Peyer's patch (tissue), 4 donors: ENCODE data around the gene NKAIN2. TPM values are rescaled to one million over a fixed set of nuclear protein-coding genes. Genes with fewer than 3 reads are reported as not detected.

Source experiments
- DNase-seq, 3 donors: peaks; one replicate each; pipeline ENCODE4 v3.0.0-alpha.2; 2017 to 2019
- H3K27ac ChIP-seq, 4 donors: fragments of 200-600 bp; sonication (generic); one replicate each; pipeline ENCODE4 v1.5.1; 2016 to 2019
- H3K27me3 ChIP-seq, 2 donors: fragments of 200-600 bp; sonication (generic); one replicate each; pipeline ENCODE4 v1.5.1; 2019
- H3K36me3 ChIP-seq, 3 donors: fragments of 200-600 bp; sonication (generic); one replicate each; pipeline ENCODE4 v1.5.1; 2016 to 2019
- H3K4me1 ChIP-seq, 4 donors: fragments of 200-600 bp; sonication (generic); one replicate each; pipeline ENCODE4 v1.5.1; 2016 to 2019
- H3K4me3 ChIP-seq, 4 donors: fragments of 200-600 bp; sonication (generic); 1 replicate in 3 of 4; 2 replicates in 1 of 4; pipeline ENCODE4 v1.5.1; 2016 to 2019; ENCODE audit warnings: mild to moderate bottlenecking in 1 of 4
- H3K9me3 ChIP-seq, 4 donors: fragments of 200-600 bp; sonication (generic); one replicate each; pipeline ENCODE4 v1.5.1; 2016 to 2019; ENCODE audit warnings: mild to moderate bottlenecking in 1 of 4
- POLR2A ChIP-seq, 2 donors: fragments of 450-650 bp; IDR thresholded peaks; one replicate each; pipeline ENCODE4 v1.5.1; 2017; ENCODE audit warnings: antibody characterized with exemption in 2 of 2, mild to moderate bottlenecking in 2 of 2, moderate library complexity in 2 of 2
- total RNA-seq, 4 donors: library from RNA; depleted of rRNA; stranded (reverse); fragments of >200 nt; gene quantifications; one replicate each; pipeline ENCODE4 v1.1.0, GENCODE V29; 2016
- TF ChIP-seq, protein P1 (sequence below), 6 experiments: fragments of 450-650 bp in 4 of 6; fragments of 200-600 bp in 2 of 6; sonication (generic) in 1 of 6; IDR thresholded peaks; one replicate each; pipeline ENCODE4 v1.5.1; 2017 to 2019; ENCODE audit warnings: antibody characterized with exemption in 6 of 6, mild to moderate bottlenecking in 3 of 6, moderate library complexity in 1 of 6

The NKAIN2 gene
- total RNA-seq, 4 donors from 2014 or later: not detected

DNA sequence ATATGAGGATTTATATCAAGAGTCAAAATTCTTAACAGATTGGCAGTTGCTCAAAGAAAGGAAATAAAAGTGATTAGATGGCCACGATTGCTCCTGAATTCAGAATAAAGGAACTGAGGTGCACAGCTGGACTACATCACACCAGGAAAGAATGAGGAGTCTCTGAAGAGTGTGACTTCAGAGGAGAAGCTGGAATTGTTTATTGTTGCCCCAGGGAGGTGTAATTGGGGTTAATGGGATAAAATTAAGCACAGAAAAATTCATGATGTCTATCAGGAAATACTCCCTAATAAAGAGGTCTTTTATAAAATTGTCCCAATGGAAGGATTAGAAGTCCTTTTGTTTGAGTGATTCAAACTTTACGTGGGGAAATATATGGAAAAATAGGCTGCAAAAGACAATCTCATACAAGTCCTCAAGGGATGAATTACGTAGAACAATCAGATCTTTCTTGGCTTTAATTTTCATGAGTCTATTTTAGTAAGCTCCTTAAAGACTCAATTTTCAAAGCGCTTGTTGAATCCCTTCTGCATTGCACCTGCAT is 950.0 kb downstream of the NKAIN2 start:
- H3K4me1 ChIP-seq: no peaks in the 10 kb centered on the region
- no peak overlapping the region for H3K27ac ChIP-seq
- no peak for DNase-seq
- H3K27me3 ChIP-seq: no peaks in the 10 kb centered on the region
- H3K4me3 ChIP-seq: no peak overlapping the region
- no peaks in the 10 kb centered on the region for H3K9me3 ChIP-seq
- no peaks in the 10 kb centered on the region for H3K36me3 ChIP-seq
- TF ChIP-seq, protein P1, sequence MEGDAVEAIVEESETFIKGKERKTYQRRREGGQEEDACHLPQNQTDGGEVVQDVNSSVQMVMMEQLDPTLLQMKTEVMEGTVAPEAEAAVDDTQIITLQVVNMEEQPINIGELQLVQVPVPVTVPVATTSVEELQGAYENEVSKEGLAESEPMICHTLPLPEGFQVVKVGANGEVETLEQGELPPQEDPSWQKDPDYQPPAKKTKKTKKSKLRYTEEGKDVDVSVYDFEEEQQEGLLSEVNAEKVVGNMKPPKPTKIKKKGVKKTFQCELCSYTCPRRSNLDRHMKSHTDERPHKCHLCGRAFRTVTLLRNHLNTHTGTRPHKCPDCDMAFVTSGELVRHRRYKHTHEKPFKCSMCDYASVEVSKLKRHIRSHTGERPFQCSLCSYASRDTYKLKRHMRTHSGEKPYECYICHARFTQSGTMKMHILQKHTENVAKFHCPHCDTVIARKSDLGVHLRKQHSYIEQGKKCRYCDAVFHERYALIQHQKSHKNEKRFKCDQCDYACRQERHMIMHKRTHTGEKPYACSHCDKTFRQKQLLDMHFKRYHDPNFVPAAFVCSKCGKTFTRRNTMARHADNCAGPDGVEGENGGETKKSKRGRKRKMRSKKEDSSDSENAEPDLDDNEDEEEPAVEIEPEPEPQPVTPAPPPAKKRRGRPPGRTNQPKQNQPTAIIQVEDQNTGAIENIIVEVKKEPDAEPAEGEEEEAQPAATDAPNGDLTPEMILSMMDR (IDR thresholded peaks at IDR 0.05): no peak
- TF ChIP-seq POLR2A (IDR thresholded peaks at IDR 0.05): no peak

- Histone ChIP-seq H3K27me3 (no peaks in the 10 kb centered on the region), H3K36me3 (no peaks in the 10 kb centered on the region), H3K9me3 (no peaks in the 10 kb centered on the region), H3K27ac (no peak overlapping the region), H3K4me1 (no peaks in the 10 kb centered on the region), H3K4me3 (no peak overlapping the region)
- DNase-seq: no peak
- TF ChIP-seq, protein P1 (IDR thresholded peaks at IDR 0.05): no peak
- no peak for TF ChIP-seq POLR2A (IDR thresholded peaks at IDR 0.05)
Observed at GRCh38 chr6:124755321-124755720, 951.7 kb downstream of the NKAIN2 start.

GRCh38 chr6:124757560-124757959 is 953.9 kb downstream of the NKAIN2 start:
- H3K4me1 ChIP-seq: no peaks in the 10 kb centered on the region
- no peak for DNase-seq
- no peaks in the 10 kb centered on the region for H3K36me3 ChIP-seq
- no peaks in the 10 kb centered on the region for H3K27me3 ChIP-seq
- TF ChIP-seq, protein P1 (IDR thresholded peaks at IDR 0.05): no peak
- no peak for TF ChIP-seq POLR2A (IDR thresholded peaks at IDR 0.05)
- no peak overlapping the region for H3K4me3 ChIP-seq
- H3K27ac ChIP-seq: no peak overlapping the region
- H3K9me3 ChIP-seq: no peaks in the 10 kb centered on the region

- DNase-seq: no peak
- H3K4me1 ChIP-seq: no peaks in the 10 kb centered on the region
- H3K27me3 ChIP-seq: no peaks in the 10 kb centered on the region
- H3K27ac ChIP-seq: no peak overlapping the region
- no peak overlapping the region for H3K4me3 ChIP-seq
- H3K9me3 ChIP-seq: no peaks in the 10 kb centered on the region
- no peak for TF ChIP-seq POLR2A (IDR thresholded peaks at IDR 0.05)
- TF ChIP-seq, protein P1 (IDR thresholded peaks at IDR 0.05): no peak
- H3K36me3 ChIP-seq: no peaks in the 10 kb centered on the region
Observed at GRCh38 chr6:124758663-124759062, 955.0 kb downstream of the NKAIN2 start.

GRCh38 chr6:124765280-124765679 is 961.6 kb downstream of the NKAIN2 start:
- no peak for DNase-seq
- H3K4me1 ChIP-seq: no peaks in the 10 kb centered on the region
- no peaks in the 10 kb centered on the region for H3K36me3 ChIP-seq
- H3K27me3 ChIP-seq: no peaks in the 10 kb centered on the region
- H3K9me3 ChIP-seq: no peaks in the 10 kb centered on the region
- no peak overlapping the region for H3K4me3 ChIP-seq
- H3K27ac ChIP-seq: no peak overlapping the region
- TF ChIP-seq POLR2A (IDR thresholded peaks at IDR 0.05): no peak
- TF ChIP-seq, protein P1 (IDR thresholded peaks at IDR 0.05): no peak

GRCh38 chr6:124768224-124768623 is 964.6 kb downstream of the NKAIN2 start:
- Histone ChIP-seq H3K36me3 (no peaks in the 10 kb centered on the region), H3K4me1 (no peaks in the 10 kb centered on the region), H3K9me3 (no peaks in the 10 kb centered on the region), H3K27ac (no peak overlapping the region), H3K4me3 (no peak overlapping the region), H3K27me3 (no peaks in the 10 kb centered on the region)
- TF ChIP-seq, protein P1 (IDR thresholded peaks at IDR 0.05): no peak
- no peak for TF ChIP-seq POLR2A (IDR thresholded peaks at IDR 0.05)
- no peak for DNase-seq
